Epithelial cell of esophagus (primary cell): ENCODE data around the gene PIGX.
"Not testable (repeated sequence)": the region's sequence is repeated elsewhere in the genome, so short reads cannot be mapped to it uniquely, and the experiment has no call there.

Experiments used
- DNase-seq: peaks from one replicate; pipeline ENCODE4 v3.0.0; 2010; ENCODE audit warnings: low read depth
- H3K4me3 ChIP-seq: 2 replicates; pipeline ENCODE4 v1.5.1; 2011; ENCODE audit warnings: mild to moderate bottlenecking, low read length, control low read depth
- CTCF ChIP-seq: IDR thresholded peaks from 2 replicates; pipeline ENCODE4 v1.5.1; 2011; ENCODE audit warnings: low read depth, mild to moderate bottlenecking, low read length, control low read depth, inconsistent platforms; ENCODE audit not compliant: insufficient read depth; ENCODE audit errors: missing control alignments

PIGX gene

DNA sequence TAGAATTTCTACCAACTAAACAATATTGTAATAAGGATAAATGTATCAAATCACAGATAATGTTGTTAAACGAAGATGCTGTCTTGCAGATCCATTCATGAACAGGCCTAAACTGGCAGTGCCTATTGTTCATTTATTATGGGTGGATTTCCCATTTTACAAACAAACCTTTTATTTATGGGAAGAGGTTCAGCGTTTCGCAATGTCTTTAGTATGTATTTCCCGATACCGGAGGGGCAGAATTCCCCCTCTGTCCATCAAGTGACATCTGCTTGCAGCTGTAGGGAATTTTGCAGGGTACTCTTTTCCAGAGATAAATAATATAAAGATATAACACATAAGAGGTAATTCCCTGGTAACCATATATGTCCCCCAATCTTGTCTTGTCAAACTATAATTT is 5.8 kb upstream of the PIGX start:
- no peak for DNase-seq
- TF ChIP-seq CTCF = no peak
- no peak overlapping the region for H3K4me3 ChIP-seq

GRCh38 chr3:196706731-196707130 is 5.4 kb upstream of the PIGX start:
- no peak for TF ChIP-seq CTCF
- no peak overlapping the region for H3K4me3 ChIP-seq
- DNase-seq = no peak

DNA sequence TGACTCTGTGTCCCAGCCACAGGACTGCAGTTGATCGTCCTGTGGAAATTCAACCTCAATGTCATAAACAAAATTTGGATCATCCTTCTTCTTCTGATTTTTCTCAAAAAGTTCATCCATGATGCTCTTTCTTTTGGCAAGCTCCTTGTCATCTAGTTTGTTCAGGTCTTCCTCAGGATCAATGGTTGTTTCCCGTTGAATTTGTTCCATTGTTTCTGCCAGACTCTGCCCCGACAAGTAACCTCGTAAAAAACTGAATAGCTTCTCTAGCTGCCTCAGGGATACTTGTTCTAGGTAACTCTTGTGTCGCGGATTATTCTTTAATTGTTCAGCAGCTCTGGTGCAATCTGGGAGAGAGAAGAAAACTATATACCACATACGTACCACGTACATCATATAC is 4.6 kb upstream of the PIGX start:
- H3K4me3 ChIP-seq = no peak overlapping the region
- no peak for TF ChIP-seq CTCF
- no peak for DNase-seq

- no peak overlapping the region for H3K4me3 ChIP-seq
- TF ChIP-seq CTCF = no peak
- DNase-seq = peak; percentile 85
Observed at GRCh38 chr3:196708467-196708866, 3.7 kb upstream of the PIGX start.

- peak; percentile 40 for DNase-seq
- peak overlapping the region; percentile 85 for H3K4me3 ChIP-seq
- no peak for TF ChIP-seq CTCF
Observed at GRCh38 chr3:196712514-196713413, 587 bp downstream of the PIGX start.

GRCh38 chr3:196717162-196717561 is 5.0 kb downstream of the PIGX start:
- H3K4me3 ChIP-seq, DNase-seq: not testable (repeated sequence)

GRCh38 chr3:196721097-196721496 is 8.9 kb downstream of the PIGX start:
- H3K4me3 ChIP-seq = no peak overlapping the region
- TF ChIP-seq CTCF = no peak
- no peak for DNase-seq
